Colonic mucosa (tissue), 4 donors: ENCODE data around the gene NKIRAS1. TPM values are rescaled to one million over a fixed set of nuclear protein-coding genes. Genes with fewer than 3 reads are reported as not detected.

ENCODE experiments used
- DNase-seq: peaks from one replicate; pipeline ENCODE4 v3.0.0-alpha.2; 2020
- H3K27ac ChIP-seq: fragments of 200-600 bp; one replicate; pipeline ENCODE4 v1.8.0; 2021
- H3K27me3 ChIP-seq: fragments of 200-600 bp; one replicate; pipeline ENCODE4 v1.8.0; 2021
- H3K36me3 ChIP-seq: fragments of 200-600 bp; one replicate; pipeline ENCODE4 v1.8.0; 2021
- H3K4me1 ChIP-seq: fragments of 200-600 bp; one replicate; pipeline ENCODE4 v1.8.0; 2021; ENCODE audit warnings: mild to moderate bottlenecking
- H3K4me3 ChIP-seq: fragments of 200-600 bp; one replicate; pipeline ENCODE4 v1.8.0; 2021
- H3K9ac ChIP-seq, 2 donors: one replicate each; pipeline ENCODE4 v1.7.0; 2013; ENCODE audit warnings: control low read depth in 2 of 2, low read depth in 2 of 2, low read length in 2 of 2
- H3K9me3 ChIP-seq: fragments of 200-600 bp; one replicate; pipeline ENCODE4 v1.8.0; 2021
- intact Hi-C: fragments of 100-400 bp; cut with DNase I; formaldehyde crosslinking; loops from one replicate; pipeline ENCODE4 v1.14.1; 2022
- total RNA-seq, 2 donors: library from RNA; stranded (reverse); fragmentation: NEBNext Ultra II Directional in 1 of 2; extraction: Animal tissue kit (Norgen Biotek cat#: 25700) in 1 of 2; gene quantifications; one replicate each; pipeline ENCODE4 v1.2.1, GENCODE V29; 2021
- TF ChIP-seq, protein P1 (sequence below): fragments of 200-600 bp; IDR thresholded peaks from one replicate; pipeline ENCODE4 v1.8.0; 2022; ENCODE audit warnings: antibody characterized with exemption, mild to moderate bottlenecking
- donor health status: healthy.
- donor health status: DM: no; HTN: no; CAD: no.
- donor health status: DM: no; HTN: no; CAD: no.

The NKIRAS1 gene
- total RNA-seq, 2 donors from 2014 or later: 2.6 to 5.4 TPM

- intact Hi-C loops: no loop called here
- Histone ChIP-seq H3K4me1 (peaks cover 7% of the 10 kb centered on the region), H3K9me3 (no peaks in the 10 kb centered on the region), H3K9ac (no peak overlapping the region), H3K27me3 (no peaks in the 10 kb centered on the region), H3K27ac (no peak overlapping the region), H3K4me3 (no peak overlapping the region), H3K36me3 (no peaks in the 10 kb centered on the region)
- TF ChIP-seq, protein P1, sequence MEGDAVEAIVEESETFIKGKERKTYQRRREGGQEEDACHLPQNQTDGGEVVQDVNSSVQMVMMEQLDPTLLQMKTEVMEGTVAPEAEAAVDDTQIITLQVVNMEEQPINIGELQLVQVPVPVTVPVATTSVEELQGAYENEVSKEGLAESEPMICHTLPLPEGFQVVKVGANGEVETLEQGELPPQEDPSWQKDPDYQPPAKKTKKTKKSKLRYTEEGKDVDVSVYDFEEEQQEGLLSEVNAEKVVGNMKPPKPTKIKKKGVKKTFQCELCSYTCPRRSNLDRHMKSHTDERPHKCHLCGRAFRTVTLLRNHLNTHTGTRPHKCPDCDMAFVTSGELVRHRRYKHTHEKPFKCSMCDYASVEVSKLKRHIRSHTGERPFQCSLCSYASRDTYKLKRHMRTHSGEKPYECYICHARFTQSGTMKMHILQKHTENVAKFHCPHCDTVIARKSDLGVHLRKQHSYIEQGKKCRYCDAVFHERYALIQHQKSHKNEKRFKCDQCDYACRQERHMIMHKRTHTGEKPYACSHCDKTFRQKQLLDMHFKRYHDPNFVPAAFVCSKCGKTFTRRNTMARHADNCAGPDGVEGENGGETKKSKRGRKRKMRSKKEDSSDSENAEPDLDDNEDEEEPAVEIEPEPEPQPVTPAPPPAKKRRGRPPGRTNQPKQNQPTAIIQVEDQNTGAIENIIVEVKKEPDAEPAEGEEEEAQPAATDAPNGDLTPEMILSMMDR: no peak
- no peak for DNase-seq
Observed at GRCh38 chr3:23867838-23868237, 49.0 kb downstream of the NKIRAS1 start.

GRCh38 chr3:23867400-23867799 lies 49.4 kb downstream of the NKIRAS1 start:
- no peaks in the 10 kb centered on the region for H3K27me3 ChIP-seq
- intact Hi-C loops: no loop called here
- H3K9ac ChIP-seq: no peak overlapping the region
- DNase-seq: no peak
- no peak overlapping the region for H3K27ac ChIP-seq
- H3K4me3 ChIP-seq: no peak overlapping the region
- peaks cover 7% of the 10 kb centered on the region for H3K4me1 ChIP-seq
- TF ChIP-seq, protein P1: no peak
- no peaks in the 10 kb centered on the region for H3K36me3 ChIP-seq
- H3K9me3 ChIP-seq: no peaks in the 10 kb centered on the region

DNA sequence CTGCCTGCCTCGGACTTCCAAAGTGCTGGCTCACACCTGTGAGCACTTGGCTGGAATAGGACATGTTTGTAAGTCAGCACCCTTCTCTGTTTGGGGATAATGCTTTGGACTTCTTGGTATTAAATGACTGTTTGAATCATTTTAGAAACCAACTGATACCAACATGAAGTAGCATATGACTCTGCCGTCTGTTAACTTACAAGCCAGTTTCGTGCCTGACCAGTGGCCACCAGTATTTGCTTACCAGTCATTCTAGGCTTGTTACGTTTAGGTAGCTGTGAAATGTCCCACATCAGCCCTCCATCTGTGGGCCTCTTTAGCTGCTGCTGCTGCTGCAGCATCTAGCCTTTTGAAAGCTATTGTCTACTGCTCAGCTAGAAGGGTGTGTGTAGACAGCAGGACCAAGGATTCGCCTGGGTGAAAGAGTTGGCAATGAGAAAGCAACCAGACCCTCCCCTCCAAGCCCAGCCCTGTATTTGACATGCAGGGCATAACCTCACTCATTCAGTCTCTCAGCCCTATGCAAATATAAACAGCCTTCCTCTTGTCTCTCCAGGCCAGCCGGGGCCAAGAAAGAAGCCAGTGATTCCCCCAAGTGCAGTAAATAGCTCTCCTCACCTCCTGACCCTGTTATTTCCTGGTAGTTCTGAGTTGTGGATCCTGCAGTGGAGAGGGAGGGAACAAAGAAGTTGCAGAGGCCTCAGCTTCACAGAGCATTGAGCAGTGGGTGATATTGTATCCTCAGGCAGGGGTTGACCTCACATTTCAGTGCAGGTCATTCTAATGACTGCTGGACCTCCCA lies 51.0 kb downstream of the NKIRAS1 start:
- no peaks in the 10 kb centered on the region for H3K27me3 ChIP-seq
- peak overlapping the region in 1 of 2 donors; percentile 41 for H3K9ac ChIP-seq
- H3K36me3 ChIP-seq: no peaks in the 10 kb centered on the region
- intact Hi-C loops: no loop called here
- no peaks in the 10 kb centered on the region for H3K9me3 ChIP-seq
- H3K4me3 ChIP-seq: no peak overlapping the region
- TF ChIP-seq, protein P1: no peak
- H3K27ac ChIP-seq: no peak overlapping the region
- DNase-seq: no peak
- peaks cover 7% of the 10 kb centered on the region for H3K4me1 ChIP-seq

- TF ChIP-seq, protein P1: no peak
- no peak overlapping the region for H3K4me3 ChIP-seq
- no peaks in the 10 kb centered on the region for H3K27me3 ChIP-seq
- H3K36me3 ChIP-seq: no peaks in the 10 kb centered on the region
- no peak overlapping the region for H3K9ac ChIP-seq
- H3K4me1 ChIP-seq: peaks cover 7% of the 10 kb centered on the region
- DNase-seq: no peak
- intact Hi-C loops: no loop called here
- H3K9me3 ChIP-seq: no peaks in the 10 kb centered on the region
- no peak overlapping the region for H3K27ac ChIP-seq
Observed at GRCh38 chr3:23864931-23865330, 51.9 kb downstream of the NKIRAS1 start.

DNA sequence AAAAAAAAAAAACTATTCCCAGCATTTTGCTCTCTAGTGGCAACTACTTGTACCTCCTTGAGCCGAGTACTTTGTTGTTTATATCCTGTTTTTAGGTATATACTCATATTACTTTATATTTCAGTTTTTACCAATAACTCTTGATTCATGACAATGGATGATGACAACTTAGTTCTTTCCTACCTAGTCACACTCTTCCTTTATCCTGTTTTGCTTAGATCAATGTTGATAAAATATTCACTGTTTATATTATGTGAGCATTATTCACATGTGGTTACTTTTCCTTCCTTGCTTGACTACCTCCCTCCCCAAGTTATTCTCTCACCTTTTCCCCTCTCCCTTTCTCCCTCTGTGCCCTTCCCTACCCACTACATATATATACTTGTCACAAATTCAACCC lies 53.7 kb downstream of the NKIRAS1 start:
- TF ChIP-seq, protein P1: no peak
- peaks cover 7% of the 10 kb centered on the region for H3K4me1 ChIP-seq

More for the DNA sequence above, 53.7 kb downstream of the NKIRAS1 start:
- no peak for DNase-seq
- H3K27ac ChIP-seq: no peak overlapping the region
- H3K36me3 ChIP-seq: no peaks in the 10 kb centered on the region
- intact Hi-C loops: no loop called here
- H3K9me3 ChIP-seq: no peaks in the 10 kb centered on the region
- H3K9ac ChIP-seq: no peak overlapping the region
- no peak overlapping the region for H3K4me3 ChIP-seq
- no peaks in the 10 kb centered on the region for H3K27me3 ChIP-seq
